GM23248 (cell line): ENCODE results near the gene MAPK6.

Experiments
- EZH2 ChIP-seq: fragments of 200-600 bp; sonication (generic); IDR thresholded peaks from 2 replicates; pipeline ENCODE4 v1.6.1; 2018; ENCODE audit warnings: antibody characterized with exemption, mild to moderate bottlenecking; ENCODE audit not compliant: insufficient read depth, poor library complexity, severe bottlenecking
- EZH2phosphoT487 ChIP-seq: fragments of 200-600 bp; sonication (generic); IDR thresholded peaks from 2 replicates; pipeline ENCODE4 v1.6.1; 2018; ENCODE audit warnings: antibody characterized with exemption, moderate library complexity, mild to moderate bottlenecking, low read depth; ENCODE audit not compliant: insufficient read depth

GRCh38 chr15:52101542-52102323 is 82.7 kb downstream of the MAPK6 start:
- TF ChIP-seq EZH2, result no peak
- TF ChIP-seq EZH2phosphoT487, result no peak
